ENCODE data around the gene ZNF639. TPM values are rescaled to one million over a fixed set of nuclear protein-coding genes. Genes with fewer than 3 reads are reported as not detected.

Gene ZNF639
- total and polyA plus RNA-seq, 10 of the 15 experiments (the other 5 are each of a cell fraction or from before 2014, with no cell fraction given) = 16.3 to 61.2 (median 35.3) TPM

- 84% methylated on average over 7 of the region's 7 CpGs for WGBS (ENCODE audit: insufficient coverage, insufficient replicate concordance, low lambda C conversion rate, missing lambda C conversion rate)
- ATAC-seq = no peak
- no peaks in the 10 kb centered on the region for H3K36me3 ChIP-seq (ENCODE audit: control insufficient read depth in 2 of 2, insufficient read depth in 2 of 2, low read length in 1 of 2)
- POLR2A ChIA-PET = no interaction called here
- CTCF ChIA-PET = no interaction called here
- no peaks in the 10 kb centered on the region for H3K4me1 ChIP-seq (ENCODE audit: control insufficient read depth, insufficient read depth, low read length)
- intact Hi-C loops (cut with micrococcal nuclease; ENCODE audit: unreplicated experiment) (no loop called here), in situ Hi-C loops (cut with MboI) (no loop called here)
- TF ChIP-seq RAD51 (IDR thresholded peaks at IDR 0.05) = no peak
- TF ChIP-seq ATF3 (IDR thresholded peaks at IDR 0.05; ENCODE audit: borderline replicate concordance, extremely low read depth, low read depth, low read length) = no peak
- TF ChIP-seq SP1 (IDR thresholded peaks at IDR 0.05; ENCODE audit: low read depth, low read length) = no peak
- TF ChIP-seq SREBF2 (IDR thresholded peaks at IDR 0.05; ENCODE audit: low read length) = no peak
- no peak for TF ChIP-seq CBX5 (IDR thresholded peaks at IDR 0.05; ENCODE audit: low read depth)
- TF ChIP-seq MEF2A (IDR thresholded peaks at IDR 0.05; ENCODE audit: insufficient read depth, low read depth, low read length) = no peak
- H2AFZ ChIP-seq (ENCODE audit: control insufficient read depth, low read depth, low read length) = no peak overlapping the region
- no peak overlapping the region for H3K9ac ChIP-seq (ENCODE audit: control insufficient read depth, insufficient read depth, low read length)
- no peaks in the 10 kb centered on the region for H3K79me2 ChIP-seq (ENCODE audit: control insufficient read depth, insufficient read depth, low read length)
- no peaks in the 10 kb centered on the region for H4K20me1 ChIP-seq (ENCODE audit: control insufficient read depth, insufficient read depth)
- RAD21 ChIA-PET (ENCODE audit: unreplicated experiment) = interaction anchor here (1.5 kb wide), 1 partner anchor 232 kb away, joined by 4 read pairs; no protein-coding TSS in a partner anchor
- no peak for DNase-seq (ENCODE audit: low read depth, low spot score)
- SMC1A ChIA-PET (ENCODE audit: uncharacterized antibody, unreplicated experiment) = interaction anchor here (1.0 kb wide), 1 partner anchor 287 kb away, joined by 3 read pairs; no protein-coding TSS in a partner anchor
- no peaks in the 10 kb centered on the region for H3K27me3 ChIP-seq (replicated peaks in 1 of 2; ENCODE audit: control insufficient read depth in 2 of 2, insufficient read depth in 2 of 2, low read length in 1 of 2)
- no TSS peak for BruUV-seq (replicated peaks)
- H3K27ac ChIP-seq (ENCODE audit: control insufficient read depth, insufficient read depth) = no peak overlapping the region
- H3K4me2 ChIP-seq (ENCODE audit: control insufficient read depth, insufficient read depth) = no peak overlapping the region
- no peaks in the 10 kb centered on the region for H3K9me3 ChIP-seq (replicated peaks; ENCODE audit: control insufficient read depth, insufficient read depth, low read length)
- no peak for FAIRE-seq
- H3K4me3 ChIP-seq = no peak overlapping the region
Measured at GRCh38 chr3:179302111-179302510, 20.7 kb upstream of the ZNF639 start.

- no peaks in the 10 kb centered on the region for H3K9me3 ChIP-seq (replicated peaks; ENCODE audit: control insufficient read depth, insufficient read depth, low read length)
- 0% methylated on average over 2 of the region's 2 CpGs for WGBS (ENCODE audit: insufficient coverage, insufficient replicate concordance, low lambda C conversion rate, missing lambda C conversion rate)
- CTCF ChIA-PET = no interaction called here
- no peak overlapping the region for H3K4me3 ChIP-seq
- RAD21 ChIA-PET (ENCODE audit: unreplicated experiment) = no interaction called here
- POLR2A ChIA-PET = interaction anchor here (0.5 kb wide), 1 partner anchor 9 kb away, joined by 3 read pairs; no protein-coding TSS in a partner anchor
- intact Hi-C loops (cut with micrococcal nuclease; ENCODE audit: unreplicated experiment) = no loop called here
- H3K9ac ChIP-seq (ENCODE audit: control insufficient read depth, insufficient read depth, low read length) = no peak overlapping the region
- no peaks in the 10 kb centered on the region for H4K20me1 ChIP-seq (ENCODE audit: control insufficient read depth, insufficient read depth)
- no peak for FAIRE-seq
- BruUV-seq (replicated peaks) = no TSS peak
- H3K79me2 ChIP-seq (ENCODE audit: control insufficient read depth, insufficient read depth, low read length) = no peaks in the 10 kb centered on the region
- DNase-seq (ENCODE audit: low read depth, low spot score) = no peak
- peaks cover 4% of the 10 kb centered on the region for H3K4me1 ChIP-seq (ENCODE audit: control insufficient read depth, insufficient read depth, low read length)
- SMC1A ChIA-PET (ENCODE audit: uncharacterized antibody, unreplicated experiment) = interaction anchor here (1.5 kb wide), 1 partner anchor 9 kb away, joined by 7 read pairs; no protein-coding TSS in a partner anchor
- H3K27me3 ChIP-seq (replicated peaks in 1 of 2; ENCODE audit: control insufficient read depth in 2 of 2, insufficient read depth in 2 of 2, low read length in 1 of 2) = no peaks in the 10 kb centered on the region
- H2AFZ ChIP-seq (ENCODE audit: control insufficient read depth, low read depth, low read length) = no peak overlapping the region
- ATAC-seq = peak; percentile 34
- H3K36me3 ChIP-seq (ENCODE audit: control insufficient read depth in 2 of 2, insufficient read depth in 2 of 2, low read length in 1 of 2) = no peaks in the 10 kb centered on the region
- H3K4me2 ChIP-seq (ENCODE audit: control insufficient read depth, insufficient read depth) = no peak overlapping the region
- H3K27ac ChIP-seq (ENCODE audit: control insufficient read depth, insufficient read depth) = no peak overlapping the region
- in situ Hi-C loops (cut with MboI) = no loop called here
- no peak for TF ChIP-seq RFX5 (IDR thresholded peaks at IDR 0.05; ENCODE audit: low read depth, low read length)
- TF ChIP-seq RB1 (IDR thresholded peaks at IDR 0.05; ENCODE audit: borderline replicate concordance) = no peak
- no peak for TF ChIP-seq NR2C1 (IDR thresholded peaks at IDR 0.05)
- TF ChIP-seq IKZF1 (conservative IDR thresholded peaks at IDR 0.05) = no peak
- TF ChIP-seq PAX5 (IDR thresholded peaks at IDR 0.05; ENCODE audit: borderline replicate concordance, low read depth, low read length) = no peak
- no peak for TF ChIP-seq IRF3 (IDR thresholded peaks at IDR 0.05)
- no peak for TF ChIP-seq RAD21 (IDR thresholded peaks at IDR 0.05; ENCODE audit: insufficient read depth, low read depth, low read length)
- TF ChIP-seq CREB1 (IDR thresholded peaks at IDR 0.05; ENCODE audit: low read depth) = no peak
- no peak for TF ChIP-seq ATF3 (IDR thresholded peaks at IDR 0.05; ENCODE audit: borderline replicate concordance, extremely low read depth, low read depth, low read length)
- TF ChIP-seq HDAC6 (IDR thresholded peaks at IDR 0.05; ENCODE audit: unreplicated experiment) = no peak
- TF ChIP-seq BACH1 (IDR thresholded peaks at IDR 0.05; ENCODE audit: borderline replicate concordance) = no peak
Measured at GRCh38 chr3:179304605-179305004, 18.2 kb upstream of the ZNF639 start.

Data from GM12878 (cell line).